ENCODE results near the gene SGPL1. TPM values are rescaled to one million over a fixed set of nuclear protein-coding genes. Genes with fewer than 3 reads are reported as not detected.
"Not testable (repeated sequence)": the region's sequence is repeated elsewhere in the genome, so short reads cannot be mapped to it uniquely, and the experiment has no call there.

SGPL1 gene, protein sequence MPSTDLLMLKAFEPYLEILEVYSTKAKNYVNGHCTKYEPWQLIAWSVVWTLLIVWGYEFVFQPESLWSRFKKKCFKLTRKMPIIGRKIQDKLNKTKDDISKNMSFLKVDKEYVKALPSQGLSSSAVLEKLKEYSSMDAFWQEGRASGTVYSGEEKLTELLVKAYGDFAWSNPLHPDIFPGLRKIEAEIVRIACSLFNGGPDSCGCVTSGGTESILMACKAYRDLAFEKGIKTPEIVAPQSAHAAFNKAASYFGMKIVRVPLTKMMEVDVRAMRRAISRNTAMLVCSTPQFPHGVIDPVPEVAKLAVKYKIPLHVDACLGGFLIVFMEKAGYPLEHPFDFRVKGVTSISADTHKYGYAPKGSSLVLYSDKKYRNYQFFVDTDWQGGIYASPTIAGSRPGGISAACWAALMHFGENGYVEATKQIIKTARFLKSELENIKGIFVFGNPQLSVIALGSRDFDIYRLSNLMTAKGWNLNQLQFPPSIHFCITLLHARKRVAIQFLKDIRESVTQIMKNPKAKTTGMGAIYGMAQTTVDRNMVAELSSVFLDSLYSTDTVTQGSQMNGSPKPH
- total RNA-seq (10 to 100 TPM; 28.2 to 36.1 TPM), polyA plus RNA-seq (10 to 100 TPM; 10.7 to 16.7 (median 12.4) TPM), total RNA-seq (23.1 to 77.3 (median 48.0) reads per million in 6 experiments)

DNA sequence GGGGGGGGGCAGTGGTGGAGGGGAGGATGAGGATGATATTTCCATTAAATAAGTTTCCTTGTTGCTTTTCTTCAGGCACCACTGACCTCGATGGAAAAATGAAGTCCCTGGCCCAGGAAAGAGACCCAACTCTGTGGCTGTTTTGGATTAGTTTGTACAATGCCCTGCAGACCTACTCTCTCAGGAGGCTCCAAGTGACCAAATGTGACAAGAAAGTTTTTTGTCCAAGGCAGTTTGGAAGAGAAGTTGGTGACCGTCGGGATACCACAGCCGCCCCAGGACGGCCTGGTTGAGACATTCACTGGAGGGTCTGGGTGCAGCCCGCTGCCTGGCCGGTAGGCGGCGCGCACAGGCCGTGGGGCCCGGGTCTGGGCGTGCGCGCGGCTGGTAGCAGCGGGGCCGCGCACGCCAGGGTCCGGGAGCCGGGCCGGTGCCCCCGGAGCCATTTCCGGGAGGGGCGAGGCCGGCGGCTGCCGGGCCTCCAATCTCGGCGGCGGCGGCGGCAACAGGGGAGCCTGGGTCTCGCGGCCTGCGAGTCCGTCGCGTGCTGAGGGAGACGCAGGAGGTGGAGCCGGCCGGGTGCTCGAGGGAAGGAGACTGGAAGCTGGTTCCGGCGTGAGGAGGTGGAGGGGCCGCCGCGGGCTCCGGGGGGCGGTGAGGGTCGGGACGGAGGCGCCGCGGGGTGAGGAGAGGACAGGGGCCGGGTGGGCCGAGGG, at the start of gene SGPL1:
Gene SGPL1 (plus strand): TSS at position 445 of the 716 bp plus-strand sequence. CDS start 906 bp downstream, outside the sequence.
- ATAC-seq (peak; percentile 85 to 92), DNase-seq (peak; percentile 67 to 90 (median 84))
- peak within 1 kb of the TSS; percentile 86 to 96 (median 89) for H3K4me3 Mint-ChIP-seq
- peak within 1 kb of the TSS; percentile 63 to 95 (median 92) for H3K27ac Mint-ChIP-seq
- H3K36me3 Mint-ChIP-seq, result peaks cover 0 to 17% (median 0%) of the 10 kb centered on the region in 3 donors
- H3K4me1 Mint-ChIP-seq, result peaks cover 13 to 48% (median 41%) of the 10 kb centered on the region in 4 donors
- POLR2A ChIA-PET, result no interaction called here
- no peaks in the 10 kb centered on the region for H3K27me3 Mint-ChIP-seq
- no peaks in the 10 kb centered on the region for H3K9me3 Mint-ChIP-seq

DNA sequence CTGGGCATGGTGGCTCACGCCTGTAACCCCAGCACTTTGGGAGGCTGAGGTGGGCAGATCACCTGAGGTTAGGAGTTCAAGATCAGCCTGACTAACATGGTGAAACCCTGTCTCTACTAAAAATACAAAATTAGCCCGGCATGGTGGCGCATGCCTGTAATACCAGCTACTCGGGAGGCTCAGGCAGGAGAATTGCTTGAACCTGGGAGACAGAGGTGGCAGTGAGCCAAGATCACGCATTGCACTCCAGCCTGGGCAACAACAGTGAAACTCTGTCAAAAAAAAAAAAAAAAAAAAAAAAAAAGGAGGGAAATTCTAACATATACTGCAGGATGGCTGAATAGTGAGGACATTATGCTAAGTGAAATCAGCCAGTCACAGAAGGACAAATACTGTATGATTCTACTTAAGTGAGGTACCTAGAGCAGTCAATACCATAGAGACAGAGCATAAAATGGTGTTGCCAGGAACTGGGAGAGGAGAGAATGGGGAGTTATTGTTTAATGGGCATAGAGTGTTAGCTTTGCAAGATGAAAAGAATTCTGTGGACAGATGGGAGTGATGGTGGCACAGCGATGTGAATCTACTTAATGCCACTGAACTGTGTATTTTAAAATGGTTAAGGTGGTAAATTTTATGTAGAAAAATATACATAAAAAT, 47.6 kb upstream of the SGPL1 start:
- peak in 1 of 10 donors; percentile 14 for DNase-seq
- POLR2A ChIA-PET, result interaction anchor here (0.6 kb wide), 1 partner anchor 109 kb away, joined by 4 read pairs; no protein-coding TSS in a partner anchor
- peaks cover 0 to 18% (median 9%) of the 10 kb centered on the region in 9 donors for H3K9me3 Mint-ChIP-seq
- not testable (repeated sequence) for H3K4me3 Mint-ChIP-seq, ATAC-seq, H3K36me3 Mint-ChIP-seq, H3K4me1 Mint-ChIP-seq, H3K27me3 Mint-ChIP-seq, H3K27ac Mint-ChIP-seq

DNA sequence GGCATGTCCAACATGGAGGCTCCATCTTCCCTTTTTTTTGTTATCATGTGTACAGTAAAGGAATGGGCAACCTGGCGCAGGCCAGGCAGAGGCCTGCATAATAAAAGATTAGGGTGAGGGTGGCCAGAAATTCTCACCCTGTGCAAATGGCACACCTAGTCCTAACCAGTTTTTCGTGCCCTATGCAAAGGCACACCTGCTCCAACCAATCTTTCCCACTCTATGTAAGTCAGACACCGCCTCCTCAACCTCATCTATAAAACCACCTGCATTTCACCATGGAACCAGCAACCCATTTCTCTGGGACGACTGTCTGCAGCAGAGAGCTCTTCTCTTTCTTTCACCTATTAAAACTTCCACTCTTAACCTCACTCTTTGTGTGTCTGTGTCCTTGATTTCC, 46.6 kb upstream of the SGPL1 start:
- no peak overlapping the region for H3K27ac Mint-ChIP-seq
- POLR2A ChIA-PET, result no interaction called here
- H3K36me3 Mint-ChIP-seq, result peaks cover 0 to 8% (median 0%) of the 10 kb centered on the region in 3 donors
- ATAC-seq (no peak), DNase-seq (peak in 2 of 10 donors; percentile 7 to 9)
- H3K4me1 Mint-ChIP-seq, result peaks cover 0 to 2% (median 0%) of the 10 kb centered on the region in 4 donors
- H3K9me3 Mint-ChIP-seq, result peaks cover 0 to 18% (median 9%) of the 10 kb centered on the region in 9 donors
- H3K4me3 Mint-ChIP-seq, result no peak overlapping the region
- H3K27me3 Mint-ChIP-seq, result peaks cover 0 to 2% (median 1%) of the 10 kb centered on the region in 5 donors

DNA sequence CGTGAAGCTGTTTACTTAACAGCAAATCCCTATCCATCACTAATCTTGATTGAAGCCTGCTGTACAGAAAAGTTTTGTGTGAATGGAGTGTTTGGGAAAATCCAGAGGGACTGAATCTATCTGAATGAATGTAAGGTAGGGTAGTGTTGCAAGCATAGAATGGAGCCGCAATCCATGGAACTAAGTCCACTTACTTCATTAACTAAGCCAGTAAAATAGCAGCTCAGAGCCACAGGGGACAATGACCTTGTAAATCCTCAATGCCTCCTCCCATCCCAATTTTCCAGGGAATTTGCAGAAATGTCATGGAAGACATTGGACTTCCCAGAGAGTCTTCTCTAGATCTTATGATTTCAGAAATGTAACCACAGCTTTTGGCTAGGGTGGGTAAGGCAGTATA, 45.7 kb upstream of the SGPL1 start:
- ATAC-seq (no peak), DNase-seq (peak in 1 of 10 donors; percentile 3)
- Mint-ChIP-seq H3K9me3 (peaks cover 0 to 17% (median 9%) of the 10 kb centered on the region in 9 donors), H3K36me3 (peaks cover 0 to 7% (median 0%) of the 10 kb centered on the region in 3 donors), H3K27me3 (peaks cover 0 to 2% (median 1%) of the 10 kb centered on the region in 5 donors), H3K4me3 (no peak overlapping the region), H3K27ac (no peak overlapping the region), H3K4me1 (peaks cover 0 to 2% (median 0%) of the 10 kb centered on the region in 4 donors)
- POLR2A ChIA-PET, result no interaction called here

DNA sequence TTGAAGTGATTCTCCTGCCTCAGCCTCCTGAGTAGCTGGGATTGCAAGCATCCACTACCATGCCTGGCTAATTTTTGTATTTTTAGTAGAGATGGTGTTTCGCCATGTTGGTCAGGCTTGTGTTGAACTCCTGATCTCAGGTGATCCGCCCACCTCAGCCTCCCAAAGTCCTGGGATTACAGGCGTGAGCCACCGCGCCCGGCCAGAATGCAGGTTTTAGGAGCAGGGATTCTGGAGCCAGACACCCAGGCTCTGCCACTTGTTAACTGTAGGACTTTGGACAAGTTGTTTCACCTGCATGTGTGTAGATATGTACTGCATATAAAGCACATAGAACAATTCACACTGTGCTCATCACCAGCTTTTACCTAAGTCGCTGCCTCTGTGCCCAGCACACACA, 45.2 kb upstream of the SGPL1 start:
- peaks cover 0 to 13% (median 5%) of the 10 kb centered on the region in 9 donors for H3K9me3 Mint-ChIP-seq
- H3K27me3 Mint-ChIP-seq, H3K36me3 Mint-ChIP-seq, H3K4me1 Mint-ChIP-seq, H3K4me3 Mint-ChIP-seq, ATAC-seq, H3K27ac Mint-ChIP-seq, POLR2A ChIA-PET: not testable (repeated sequence)
- DNase-seq, result peak in 1 of 10 donors; percentile 1

DNA sequence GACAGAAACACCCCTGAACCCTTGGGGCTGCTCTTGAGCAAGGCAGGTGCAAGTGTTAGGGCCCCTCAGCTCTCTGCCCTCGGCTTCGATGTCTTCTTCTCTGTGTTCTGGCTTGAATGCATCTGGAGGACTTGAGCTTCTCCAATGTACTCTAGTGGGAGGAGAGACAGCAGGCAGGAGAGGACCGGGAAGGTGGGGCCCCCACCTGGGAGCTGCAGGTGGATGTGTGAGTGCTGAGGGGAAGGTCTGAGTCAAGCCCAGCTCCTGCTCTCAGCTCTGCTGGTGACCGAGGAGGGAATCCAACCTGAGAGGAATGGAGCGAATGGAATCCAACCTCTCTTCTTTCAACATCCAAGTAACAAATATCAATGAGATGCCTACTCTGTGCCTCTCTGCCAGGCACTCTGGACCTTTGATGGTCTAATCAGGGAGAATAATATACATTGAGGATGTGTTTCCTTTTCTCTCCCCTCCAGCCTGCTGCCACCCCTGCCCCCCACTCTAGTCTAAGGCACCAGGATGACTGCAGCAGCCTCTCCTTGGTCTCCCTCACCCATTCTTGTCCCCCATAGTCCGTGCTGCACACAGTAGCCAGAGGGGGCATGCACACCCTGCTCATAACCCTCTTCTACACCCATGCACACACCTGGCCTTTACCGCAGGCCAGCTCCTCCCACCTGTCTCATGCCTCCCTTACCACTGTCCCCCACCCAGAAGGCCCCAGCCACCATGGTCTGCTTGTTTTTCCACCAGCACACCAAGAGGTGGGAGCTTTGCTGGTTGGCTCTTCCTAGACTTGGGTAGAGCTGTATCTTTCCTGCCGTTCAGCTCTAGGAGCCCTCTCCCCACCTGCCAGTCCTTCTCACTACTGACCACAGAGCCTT, 44.2 kb upstream of the SGPL1 start:
- Mint-ChIP-seq H3K27ac (peak overlapping the region in 2 of 10 donors; percentile 4 to 42), H3K4me1 (peaks cover 0 to 2% (median 0%) of the 10 kb centered on the region in 4 donors), H3K36me3 (no peaks in the 10 kb centered on the region), H3K9me3 (peaks cover 0 to 5% (median 3%) of the 10 kb centered on the region in 9 donors), H3K4me3 (no peak overlapping the region), H3K27me3 (peaks cover 0 to 2% (median 1%) of the 10 kb centered on the region in 5 donors)
- DNase-seq (peak in 1 of 10 donors; percentile 11), ATAC-seq (no peak)
- POLR2A ChIA-PET, result no interaction called here

DNA sequence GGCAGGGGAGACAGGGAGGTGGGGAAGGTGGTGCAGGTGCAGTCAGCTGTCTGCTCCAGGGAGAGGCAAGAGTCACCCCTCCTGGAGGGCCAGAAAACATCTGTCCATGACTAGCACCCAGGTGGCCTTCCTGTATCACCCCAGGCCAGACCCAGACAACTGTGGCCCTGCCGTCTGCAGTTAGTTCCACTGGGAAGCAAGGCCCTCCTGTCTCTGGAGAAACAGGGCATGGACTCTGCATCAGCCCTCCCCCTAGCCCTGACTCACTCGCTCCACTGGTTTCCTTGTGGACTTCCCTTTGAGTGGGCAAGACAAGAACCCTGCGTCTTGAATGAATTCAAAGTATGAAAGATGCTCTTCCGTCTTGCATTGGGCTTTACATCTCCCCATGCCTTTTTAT, 43.1 kb upstream of the SGPL1 start:
- no peaks in the 10 kb centered on the region for H3K36me3 Mint-ChIP-seq
- no peak overlapping the region for H3K4me3 Mint-ChIP-seq
- H3K4me1 Mint-ChIP-seq, result peaks cover 0 to 4% (median 0%) of the 10 kb centered on the region in 4 donors
- H3K27ac Mint-ChIP-seq, result no peak overlapping the region
- ATAC-seq (no peak), DNase-seq (peak in 1 of 10 donors; percentile 11)
- H3K9me3 Mint-ChIP-seq, result no peaks in the 10 kb centered on the region
- POLR2A ChIA-PET, result no interaction called here
- peaks cover 0 to 2% (median 1%) of the 10 kb centered on the region in 5 donors for H3K27me3 Mint-ChIP-seq

DNA sequence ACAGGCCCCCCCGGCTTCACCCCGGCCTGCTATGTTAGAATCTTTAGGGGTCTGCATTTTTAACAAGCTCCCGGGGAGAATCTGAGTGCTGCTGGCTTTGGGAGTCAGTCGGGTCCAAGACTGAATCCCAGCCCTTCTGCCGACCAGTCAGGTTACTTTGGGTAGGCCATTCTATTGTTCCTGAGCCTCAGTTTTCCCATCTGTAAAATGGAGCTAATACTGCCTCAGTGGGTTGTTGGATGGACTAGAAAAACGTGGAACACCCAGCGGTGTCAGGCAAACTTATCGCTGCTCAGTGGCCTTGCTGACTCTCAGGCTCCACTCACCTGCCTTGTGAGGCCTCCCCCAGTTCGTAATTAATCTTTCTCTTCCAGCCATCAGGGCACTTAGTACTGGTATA, 42.3 kb upstream of the SGPL1 start:
- no peak for ATAC-seq
- Mint-ChIP-seq H3K4me1 (peaks cover 0 to 5% (median 0%) of the 10 kb centered on the region in 4 donors), H3K27ac (no peak overlapping the region), H3K36me3 (no peaks in the 10 kb centered on the region), H3K27me3 (peaks cover 0 to 2% (median 1%) of the 10 kb centered on the region in 5 donors), H3K9me3 (no peaks in the 10 kb centered on the region), H3K4me3 (no peak overlapping the region)
- POLR2A ChIA-PET, result no interaction called here
- DNase-seq, result peak in 1 of 10 donors; percentile 11

DNA sequence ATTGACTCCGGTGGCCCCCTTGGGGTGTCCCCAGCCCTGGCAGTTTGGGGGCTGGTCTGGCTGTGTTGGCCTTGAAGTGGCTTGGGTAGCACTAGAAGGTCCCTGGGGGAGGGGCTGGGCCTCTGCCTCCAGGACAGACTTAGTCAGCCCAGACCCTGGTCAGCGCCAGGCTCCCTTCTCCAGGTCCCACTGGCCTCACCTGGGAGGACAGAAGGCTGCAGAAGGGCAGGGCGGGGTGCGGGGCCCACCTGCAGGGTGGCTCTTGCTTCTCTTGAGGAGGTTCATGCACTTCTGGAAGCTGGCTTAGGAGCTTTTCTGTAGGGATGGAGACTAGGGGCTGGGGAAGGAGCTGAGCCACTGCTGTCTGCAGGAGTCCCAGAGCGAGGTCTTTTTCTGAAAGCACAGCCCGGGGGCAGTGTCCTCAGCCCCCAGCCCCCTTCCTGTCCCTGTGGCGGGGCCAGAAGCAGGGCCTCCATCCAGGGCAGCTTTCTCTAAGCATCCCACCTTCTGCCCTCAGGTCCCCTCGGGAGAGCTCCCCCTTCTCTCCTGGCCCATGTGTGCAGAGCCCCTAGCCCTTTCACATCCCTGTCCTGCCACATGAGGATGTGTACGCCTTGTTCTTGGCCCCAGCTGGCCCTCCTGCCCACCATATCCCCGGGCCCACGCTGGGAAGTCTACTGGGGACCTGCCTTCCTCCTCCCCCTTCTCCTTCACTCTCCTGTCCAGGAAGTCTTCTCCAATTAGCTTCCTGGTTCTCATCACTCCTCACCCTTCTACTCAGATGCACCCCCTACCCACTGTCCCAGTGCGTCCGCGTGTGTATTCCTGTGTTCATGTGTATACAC, 41.6 kb upstream of the SGPL1 start:
- Mint-ChIP-seq H3K36me3 (no peaks in the 10 kb centered on the region), H3K27ac (no peak overlapping the region), H3K27me3 (peaks cover 0 to 2% (median 1%) of the 10 kb centered on the region in 5 donors), H3K4me3 (no peak overlapping the region), H3K9me3 (no peaks in the 10 kb centered on the region), H3K4me1 (peaks cover 0 to 5% (median 0%) of the 10 kb centered on the region in 4 donors)
- ATAC-seq (no peak), DNase-seq (peak in 1 of 10 donors; percentile 4)
- POLR2A ChIA-PET, result no interaction called here

DNA sequence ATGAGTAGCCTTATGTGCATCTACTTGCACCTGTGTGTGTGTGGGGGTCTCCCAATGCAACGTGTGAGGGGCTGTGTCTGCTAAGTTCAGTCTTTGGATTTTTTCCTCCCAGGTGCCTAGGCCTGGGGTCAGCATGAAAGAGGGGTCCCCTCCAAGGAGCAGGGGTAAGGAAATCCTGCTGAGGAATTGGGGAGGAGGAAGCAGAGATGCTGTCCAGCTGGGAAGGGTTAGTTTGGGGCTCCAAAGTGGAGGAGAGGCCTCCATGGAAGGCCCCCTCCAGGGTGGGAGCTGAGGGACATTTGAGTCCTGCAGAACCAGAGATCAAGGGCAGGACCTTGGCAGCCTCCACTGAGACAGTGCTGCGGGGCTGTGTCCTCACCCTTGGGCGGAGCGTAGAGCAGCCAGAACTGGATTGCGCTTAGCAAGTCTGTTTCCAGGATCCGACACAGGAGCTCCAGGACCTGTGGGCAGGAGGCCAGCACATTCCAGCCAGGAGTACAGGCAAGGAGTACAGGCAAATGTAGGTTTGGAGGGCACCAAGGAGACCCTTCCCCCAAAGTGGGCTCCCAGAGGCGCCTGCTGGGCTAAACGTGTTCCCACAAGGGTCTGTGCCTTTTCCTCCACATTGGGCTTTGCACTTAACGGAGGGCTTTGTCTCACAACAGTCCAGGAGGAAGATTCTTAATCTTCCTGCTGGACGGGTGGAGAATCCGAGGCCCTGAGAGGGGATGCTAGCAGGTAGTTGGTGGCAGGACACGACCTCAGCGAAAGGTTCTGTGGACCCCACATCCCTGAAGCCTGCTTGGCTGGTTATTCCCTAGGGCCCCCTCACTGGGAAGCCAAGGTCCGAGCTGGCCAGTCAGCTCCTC, 40.7 kb upstream of the SGPL1 start:
- no peak overlapping the region for H3K27ac Mint-ChIP-seq
- H3K27me3 Mint-ChIP-seq, result peaks cover 0 to 2% (median 0%) of the 10 kb centered on the region in 5 donors
- H3K4me1 Mint-ChIP-seq, result peaks cover 0 to 5% (median 0%) of the 10 kb centered on the region in 4 donors
- DNase-seq (peak in 1 of 10 donors; percentile 7), ATAC-seq (no peak)
- H3K9me3 Mint-ChIP-seq, result no peaks in the 10 kb centered on the region
- H3K36me3 Mint-ChIP-seq, result no peaks in the 10 kb centered on the region
- no peak overlapping the region for H3K4me3 Mint-ChIP-seq
- POLR2A ChIA-PET, result no interaction called here

All from naive thymus-derived CD8-positive, alpha-beta T cell (primary cell).